ENCODE measurements around the gene MARK3.
A peak's percentile ranks its signal among the peaks of the same experiment; 100 is the strongest.

MARK3 gene

GRCh38 chr14:103385929-103386712 lies 906 bp downstream of the MARK3 start:
- Histone ChIP-seq H3K4me3 (ENCODE audit: low read length) (peak overlapping the region; percentile 99), H3K9me3 (ENCODE audit: control insufficient read depth, low read length) (no peaks in the 10 kb centered on the region), H3K27me3 (replicated peaks; ENCODE audit: control insufficient read depth, insufficient read depth, low read length) (no peaks in the 10 kb centered on the region), H3K4me1 (ENCODE audit: control insufficient read depth, insufficient read depth, low read length) (peaks cover 28% of the 10 kb centered on the region), H3K9ac (ENCODE audit: low read length) (peak overlapping the region; percentile 98), H3K36me3 (ENCODE audit: control insufficient read depth, insufficient read depth, low read length, severe bottlenecking) (no peaks in the 10 kb centered on the region)
- DNase-seq (ENCODE audit: low read depth): peak; percentile 78

- Histone ChIP-seq H3K36me3 (ENCODE audit: control insufficient read depth, insufficient read depth, low read length, severe bottlenecking) (no peaks in the 10 kb centered on the region), H3K27me3 (replicated peaks; ENCODE audit: control insufficient read depth, insufficient read depth, low read length) (no peaks in the 10 kb centered on the region), H3K4me1 (ENCODE audit: control insufficient read depth, insufficient read depth, low read length) (peaks cover 31% of the 10 kb centered on the region), H3K9me3 (ENCODE audit: control insufficient read depth, low read length) (no peaks in the 10 kb centered on the region), H3K4me3 (ENCODE audit: low read length) (peak overlapping the region; percentile 99), H3K9ac (ENCODE audit: low read length) (peak overlapping the region; percentile 98)
- DNase-seq (ENCODE audit: low read depth): peak; percentile 65
Observed at GRCh38 chr14:103386713-103387329, 1.6 kb downstream of the MARK3 start.

GRCh38 chr14:103388664-103389063 lies 3.4 kb downstream of the MARK3 start:
- H3K27me3 ChIP-seq (replicated peaks; ENCODE audit: control insufficient read depth, insufficient read depth, low read length): no peaks in the 10 kb centered on the region
- no peaks in the 10 kb centered on the region for H3K9me3 ChIP-seq (ENCODE audit: control insufficient read depth, low read length)
- no peaks in the 10 kb centered on the region for H3K36me3 ChIP-seq (ENCODE audit: control insufficient read depth, insufficient read depth, low read length, severe bottlenecking)
- peak overlapping the region; percentile 99 for H3K4me3 ChIP-seq (ENCODE audit: low read length)
- no peak for DNase-seq (ENCODE audit: low read depth)
- H3K9ac ChIP-seq (ENCODE audit: low read length): peak overlapping the region; percentile 17
- peaks cover 39% of the 10 kb centered on the region for H3K4me1 ChIP-seq (ENCODE audit: control insufficient read depth, insufficient read depth, low read length)

GRCh38 chr14:103390605-103391004 lies 5.4 kb downstream of the MARK3 start:
- DNase-seq (ENCODE audit: low read depth): no peak
- no peaks in the 10 kb centered on the region for H3K9me3 ChIP-seq (ENCODE audit: control insufficient read depth, low read length)
- no peaks in the 10 kb centered on the region for H3K36me3 ChIP-seq (ENCODE audit: control insufficient read depth, insufficient read depth, low read length, severe bottlenecking)
- H3K4me1 ChIP-seq (ENCODE audit: control insufficient read depth, insufficient read depth, low read length): peaks cover 51% of the 10 kb centered on the region
- no peak overlapping the region for H3K4me3 ChIP-seq (ENCODE audit: low read length)
- H3K27me3 ChIP-seq (replicated peaks; ENCODE audit: control insufficient read depth, insufficient read depth, low read length): no peaks in the 10 kb centered on the region
- no peak overlapping the region for H3K9ac ChIP-seq (ENCODE audit: low read length)

- DNase-seq (ENCODE audit: low read depth): peak; percentile 84
- H3K4me1 ChIP-seq (ENCODE audit: control insufficient read depth, insufficient read depth, low read length): peaks cover 55% of the 10 kb centered on the region
- no peaks in the 10 kb centered on the region for H3K36me3 ChIP-seq (ENCODE audit: control insufficient read depth, insufficient read depth, low read length, severe bottlenecking)
- H3K4me3 ChIP-seq (ENCODE audit: low read length): no peak overlapping the region
- no peak overlapping the region for H3K9ac ChIP-seq (ENCODE audit: low read length)
- no peaks in the 10 kb centered on the region for H3K9me3 ChIP-seq (ENCODE audit: control insufficient read depth, low read length)
- no peaks in the 10 kb centered on the region for H3K27me3 ChIP-seq (replicated peaks; ENCODE audit: control insufficient read depth, insufficient read depth, low read length)
Observed at GRCh38 chr14:103391048-103391447, 5.8 kb downstream of the MARK3 start.

- Histone ChIP-seq H3K4me3 (ENCODE audit: low read length) (no peak overlapping the region), H3K27me3 (replicated peaks; ENCODE audit: control insufficient read depth, insufficient read depth, low read length) (no peaks in the 10 kb centered on the region), H3K9ac (ENCODE audit: low read length) (no peak overlapping the region), H3K9me3 (ENCODE audit: control insufficient read depth, low read length) (no peaks in the 10 kb centered on the region), H3K36me3 (ENCODE audit: control insufficient read depth, insufficient read depth, low read length, severe bottlenecking) (no peaks in the 10 kb centered on the region), H3K4me1 (ENCODE audit: control insufficient read depth, insufficient read depth, low read length) (peaks cover 62% of the 10 kb centered on the region)
- DNase-seq (ENCODE audit: low read depth): no peak
Observed at GRCh38 chr14:103392106-103392505, 6.9 kb downstream of the MARK3 start.

- no peaks in the 10 kb centered on the region for H3K36me3 ChIP-seq (ENCODE audit: control insufficient read depth, insufficient read depth, low read length, severe bottlenecking)
- no peak overlapping the region for H3K4me3 ChIP-seq (ENCODE audit: low read length)
- H3K9ac ChIP-seq (ENCODE audit: low read length): no peak overlapping the region
- H3K9me3 ChIP-seq (ENCODE audit: control insufficient read depth, low read length): no peaks in the 10 kb centered on the region
- DNase-seq (ENCODE audit: low read depth): no peak
- no peaks in the 10 kb centered on the region for H3K27me3 ChIP-seq (replicated peaks; ENCODE audit: control insufficient read depth, insufficient read depth, low read length)
- peaks cover 61% of the 10 kb centered on the region for H3K4me1 ChIP-seq (ENCODE audit: control insufficient read depth, insufficient read depth, low read length)
Observed at GRCh38 chr14:103392572-103392971, 7.4 kb downstream of the MARK3 start.

GRCh38 chr14:103393070-103393469 lies 7.9 kb downstream of the MARK3 start:
- Histone ChIP-seq H3K36me3 (ENCODE audit: control insufficient read depth, insufficient read depth, low read length, severe bottlenecking) (no peaks in the 10 kb centered on the region), H3K4me3 (ENCODE audit: low read length) (no peak overlapping the region), H3K9ac (ENCODE audit: low read length) (no peak overlapping the region), H3K27me3 (replicated peaks; ENCODE audit: control insufficient read depth, insufficient read depth, low read length) (no peaks in the 10 kb centered on the region), H3K9me3 (ENCODE audit: control insufficient read depth, low read length) (no peaks in the 10 kb centered on the region), H3K4me1 (ENCODE audit: control insufficient read depth, insufficient read depth, low read length) (peaks cover 58% of the 10 kb centered on the region)
- DNase-seq (ENCODE audit: low read depth): no peak

- no peaks in the 10 kb centered on the region for H3K9me3 ChIP-seq (ENCODE audit: control insufficient read depth, low read length)
- peak; percentile 82 for DNase-seq (ENCODE audit: low read depth)
- no peaks in the 10 kb centered on the region for H3K36me3 ChIP-seq (ENCODE audit: control insufficient read depth, insufficient read depth, low read length, severe bottlenecking)
- H3K27me3 ChIP-seq (replicated peaks; ENCODE audit: control insufficient read depth, insufficient read depth, low read length): no peaks in the 10 kb centered on the region
- peak overlapping the region; percentile 36 for H3K4me3 ChIP-seq (ENCODE audit: low read length)
- peaks cover 58% of the 10 kb centered on the region for H3K4me1 ChIP-seq (ENCODE audit: control insufficient read depth, insufficient read depth, low read length)
- peak overlapping the region; percentile 56 for H3K9ac ChIP-seq (ENCODE audit: low read length)
Observed at GRCh38 chr14:103393676-103394626, 8.7 kb downstream of the MARK3 start.

- H3K36me3 ChIP-seq (ENCODE audit: control insufficient read depth, insufficient read depth, low read length, severe bottlenecking): no peaks in the 10 kb centered on the region
- peaks cover 64% of the 10 kb centered on the region for H3K4me1 ChIP-seq (ENCODE audit: control insufficient read depth, insufficient read depth, low read length)
- H3K9me3 ChIP-seq (ENCODE audit: control insufficient read depth, low read length): no peaks in the 10 kb centered on the region
- H3K9ac ChIP-seq (ENCODE audit: low read length): no peak overlapping the region
- peak overlapping the region; percentile 26 for H3K4me3 ChIP-seq (ENCODE audit: low read length)
- peak; percentile 61 for DNase-seq (ENCODE audit: low read depth)
- H3K27me3 ChIP-seq (replicated peaks; ENCODE audit: control insufficient read depth, insufficient read depth, low read length): no peaks in the 10 kb centered on the region
Observed at GRCh38 chr14:103395244-103395643, 10.0 kb downstream of the MARK3 start.

GRCh38 chr14:103396463-103396862 lies 11.2 kb downstream of the MARK3 start:
- no peaks in the 10 kb centered on the region for H3K27me3 ChIP-seq (replicated peaks; ENCODE audit: control insufficient read depth, insufficient read depth, low read length)
- H3K4me3 ChIP-seq (ENCODE audit: low read length): no peak overlapping the region
- H3K9ac ChIP-seq (ENCODE audit: low read length): no peak overlapping the region
- H3K4me1 ChIP-seq (ENCODE audit: control insufficient read depth, insufficient read depth, low read length): peaks cover 66% of the 10 kb centered on the region
- H3K9me3 ChIP-seq (ENCODE audit: control insufficient read depth, low read length): no peaks in the 10 kb centered on the region
- H3K36me3 ChIP-seq (ENCODE audit: control insufficient read depth, insufficient read depth, low read length, severe bottlenecking): no peaks in the 10 kb centered on the region
- no peak for DNase-seq (ENCODE audit: low read depth)

All from adipocyte (in vitro differentiated cells).